ENCODE data around the gene EFCAB5.
"Not testable (repeated sequence)": the region's sequence is repeated elsewhere in the genome, so short reads cannot be mapped to it uniquely, and the experiment has no call there.

EFCAB5 gene

GRCh38 chr17:30005709-30006320 is 64.4 kb downstream of the EFCAB5 start:
- DNase-seq (ENCODE audit: low read depth): no peak

DNA sequence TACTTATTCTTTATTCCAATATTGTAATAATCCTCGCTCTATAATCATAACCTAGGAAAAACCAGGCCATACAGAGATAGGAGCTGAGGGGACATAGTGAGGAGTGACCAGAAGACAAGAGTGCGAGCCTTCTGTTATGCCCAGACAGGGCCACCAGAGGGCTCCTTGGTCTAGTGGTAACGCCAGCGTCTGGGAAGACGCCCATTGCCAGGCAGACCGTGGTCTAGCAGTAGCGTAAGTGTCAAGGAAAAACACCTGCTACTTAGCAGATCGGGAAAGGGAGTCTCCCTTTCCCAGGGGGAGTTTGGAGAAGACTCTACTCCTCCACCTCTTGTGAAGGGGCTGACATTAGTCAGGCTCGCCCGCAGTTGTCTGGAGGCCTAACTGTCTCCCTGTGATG is 70.5 kb downstream of the EFCAB5 start:
- DNase-seq (ENCODE audit: low read depth): not testable (repeated sequence)

- DNase-seq (ENCODE audit: low read depth): no peak
These were observed 80.4 kb downstream of the EFCAB5 start for GRCh38 chr17:30021708-30022317.

DNA sequence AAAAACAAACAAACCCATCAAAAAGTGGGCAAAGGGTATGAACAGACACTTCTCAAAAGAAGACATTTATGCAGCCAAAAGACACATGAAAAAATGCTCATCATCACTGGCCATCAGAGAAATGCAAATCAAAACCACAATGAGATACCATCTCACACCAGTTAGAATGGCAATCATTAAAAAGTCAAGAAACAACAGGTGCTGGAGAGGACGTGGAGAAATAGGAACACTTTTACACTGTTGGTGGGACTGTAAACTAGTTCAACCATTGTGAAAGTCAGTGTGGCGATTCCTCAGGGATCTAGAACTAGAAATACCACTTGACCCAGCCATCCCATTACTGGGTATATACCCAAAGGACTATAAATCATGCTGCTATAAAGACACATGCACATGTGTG is 83.9 kb downstream of the EFCAB5 start:
- DNase-seq (ENCODE audit: low read depth): not testable (repeated sequence)

GRCh38 chr17:30027676-30028075 is 86.2 kb downstream of the EFCAB5 start:
- DNase-seq (ENCODE audit: low read depth): no peak

- no peak for DNase-seq (ENCODE audit: low read depth)
These were observed 89.9 kb downstream of the EFCAB5 start for GRCh38 chr17:30031214-30031869.

DNA sequence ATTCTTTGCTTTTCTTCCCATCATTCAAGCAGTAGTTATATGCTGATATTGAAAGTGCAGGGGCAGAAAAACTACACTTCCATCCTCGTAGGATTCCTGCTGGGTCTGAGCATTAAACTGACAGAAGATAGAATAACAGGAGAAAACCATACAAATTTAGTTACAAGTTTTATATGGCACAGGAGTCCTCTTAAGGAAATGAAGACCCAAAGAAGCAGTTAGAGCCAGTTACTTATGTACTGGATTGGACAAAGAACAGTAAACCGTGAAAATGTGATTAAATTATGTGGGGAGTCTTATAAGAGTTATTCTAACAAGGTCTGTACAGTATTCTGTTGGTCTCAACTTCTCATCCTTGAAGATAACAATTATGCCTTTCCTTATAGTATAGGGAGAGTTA is 93.9 kb downstream of the EFCAB5 start:
- no peak for DNase-seq (ENCODE audit: low read depth)

DNA sequence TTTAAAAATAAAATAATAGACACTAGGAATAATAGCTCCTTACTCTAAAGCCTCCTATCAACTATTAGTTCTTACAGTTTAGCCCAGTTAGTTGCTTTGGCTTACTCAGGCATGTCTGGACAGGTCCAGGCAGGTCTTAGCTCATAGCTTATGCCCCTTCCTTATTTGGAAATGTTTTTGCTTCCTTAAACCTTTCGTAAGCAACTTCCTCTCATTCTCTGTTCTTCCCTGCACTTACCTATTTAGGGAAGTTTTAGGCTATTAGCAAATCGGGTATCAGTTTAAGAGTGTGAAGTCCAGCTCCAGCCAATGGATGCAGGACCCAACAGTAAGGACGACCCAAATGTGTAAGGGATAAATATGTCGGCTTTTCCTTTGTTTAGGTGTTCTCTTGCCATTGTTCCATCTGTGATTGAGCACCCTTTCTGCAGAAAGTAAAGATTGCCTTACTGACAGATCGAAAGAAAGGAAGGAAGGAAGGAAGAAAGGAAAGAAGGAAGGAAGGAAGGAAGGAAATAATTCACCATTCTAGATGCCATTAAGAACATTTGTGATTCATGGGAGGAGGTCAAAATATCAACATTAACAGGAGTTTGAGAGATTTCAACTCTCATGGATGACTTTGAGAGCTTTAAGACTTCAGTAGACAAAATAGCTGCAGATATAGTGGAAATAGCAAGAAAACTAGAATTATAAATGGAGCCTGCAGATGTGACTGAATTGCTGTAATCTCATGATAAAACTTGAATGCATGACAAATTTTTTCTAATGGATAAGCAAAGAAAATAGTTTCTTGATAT is 99.5 kb downstream of the EFCAB5 start:
- DNase-seq (ENCODE audit: low read depth): not testable (repeated sequence)

- no peak for DNase-seq (ENCODE audit: low read depth)
These were observed 100.1 kb downstream of the EFCAB5 start for GRCh38 chr17:30041551-30041950.

DNA sequence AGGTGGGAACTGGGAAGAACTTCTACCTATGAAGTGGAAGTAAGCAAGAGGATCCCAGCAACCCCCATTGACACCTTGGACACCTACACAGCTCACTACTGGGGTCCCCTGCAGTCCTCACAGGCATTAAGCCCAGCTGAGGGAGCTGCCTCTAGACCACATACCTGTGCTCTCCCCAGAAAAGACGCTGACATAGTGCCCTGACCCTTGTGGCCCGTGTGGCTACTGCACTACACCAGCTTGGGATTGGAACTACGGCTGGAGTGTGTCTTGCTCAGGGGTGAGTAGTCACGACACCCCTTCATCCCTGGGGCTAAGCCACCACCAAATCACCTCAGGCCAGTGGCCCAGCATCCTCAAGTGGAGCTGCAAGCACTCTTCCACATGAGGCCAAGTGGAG is 120.9 kb downstream of the EFCAB5 start:
- no peak for DNase-seq (ENCODE audit: low read depth)

GRCh38 chr17:30064738-30065137 is 123.3 kb downstream of the EFCAB5 start:
- DNase-seq (ENCODE audit: low read depth): no peak

GRCh38 chr17:30068465-30068864 is 127.0 kb downstream of the EFCAB5 start:
- DNase-seq (ENCODE audit: low read depth): no peak

DNA sequence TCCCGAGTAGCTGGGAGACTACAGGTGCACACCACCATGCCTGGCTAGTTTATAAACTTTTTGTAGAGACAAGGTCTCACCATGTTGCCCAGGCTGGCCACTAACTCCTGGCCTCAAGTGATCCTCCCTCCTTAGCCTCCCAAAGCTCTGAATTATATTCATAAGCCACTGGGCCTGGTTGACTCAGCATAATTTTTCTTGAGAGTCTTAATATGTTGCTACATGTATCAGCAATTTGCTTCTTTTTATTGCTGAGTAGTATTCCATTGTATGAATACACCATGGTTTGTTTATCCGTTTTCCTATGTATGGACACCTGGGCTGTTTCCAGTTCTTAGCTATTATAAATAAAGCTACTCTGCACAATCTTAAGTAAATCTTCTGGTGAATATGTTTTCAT is 132.8 kb downstream of the EFCAB5 start:
- DNase-seq (ENCODE audit: low read depth): no peak

- DNase-seq (ENCODE audit: low read depth): no peak
These were observed 133.3 kb downstream of the EFCAB5 start for GRCh38 chr17:30074730-30075129.

- no peak for DNase-seq (ENCODE audit: low read depth)
These were observed 141.3 kb downstream of the EFCAB5 start for GRCh38 chr17:30082773-30083172.

DNA sequence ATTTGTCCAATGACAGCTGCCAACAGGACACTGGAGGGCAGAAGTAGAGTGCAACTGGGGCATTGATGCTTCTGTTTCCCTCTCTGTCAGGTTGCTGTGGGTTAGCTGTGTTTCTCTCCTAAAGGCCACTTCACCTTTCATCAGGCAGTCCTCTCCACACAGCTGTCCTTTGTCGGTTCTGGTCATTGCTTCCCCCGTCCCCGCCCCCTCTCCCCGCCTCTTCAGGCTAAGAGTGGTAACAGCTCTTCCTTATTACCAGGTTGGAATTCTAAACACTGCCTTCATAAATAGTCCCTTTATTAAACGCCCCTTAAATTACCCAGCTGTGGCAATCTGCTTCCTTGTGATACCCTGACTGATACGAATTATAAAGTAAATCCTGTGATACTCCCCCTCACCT is 143.4 kb downstream of the EFCAB5 start:
- DNase-seq (ENCODE audit: low read depth): no peak

GRCh38 chr17:30086896-30087295 is 145.5 kb downstream of the EFCAB5 start:
- no peak for DNase-seq (ENCODE audit: low read depth)

DNA sequence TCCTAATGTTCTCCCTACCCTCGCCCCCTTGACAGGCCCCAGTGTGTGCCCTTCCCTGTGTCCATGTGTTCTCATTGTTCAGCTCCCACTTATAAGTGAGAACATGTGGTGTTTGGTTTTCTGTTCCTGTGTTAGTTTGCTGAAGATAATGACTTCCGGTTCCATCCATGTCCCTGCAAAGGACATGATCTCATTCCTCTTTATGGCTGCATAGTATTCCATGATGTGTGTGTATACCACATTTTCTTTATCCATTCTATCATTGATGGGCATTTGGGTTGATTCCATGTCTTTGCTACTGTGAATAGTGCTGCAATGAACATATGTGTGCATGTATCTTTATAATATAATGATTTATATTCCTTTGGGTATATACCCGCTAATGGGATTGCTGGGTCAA is 146.0 kb downstream of the EFCAB5 start:
- not testable (repeated sequence) for DNase-seq (ENCODE audit: low read depth)

GRCh38 chr17:30091121-30091670 is 149.8 kb downstream of the EFCAB5 start:
- DNase-seq (ENCODE audit: low read depth): no peak

DNA sequence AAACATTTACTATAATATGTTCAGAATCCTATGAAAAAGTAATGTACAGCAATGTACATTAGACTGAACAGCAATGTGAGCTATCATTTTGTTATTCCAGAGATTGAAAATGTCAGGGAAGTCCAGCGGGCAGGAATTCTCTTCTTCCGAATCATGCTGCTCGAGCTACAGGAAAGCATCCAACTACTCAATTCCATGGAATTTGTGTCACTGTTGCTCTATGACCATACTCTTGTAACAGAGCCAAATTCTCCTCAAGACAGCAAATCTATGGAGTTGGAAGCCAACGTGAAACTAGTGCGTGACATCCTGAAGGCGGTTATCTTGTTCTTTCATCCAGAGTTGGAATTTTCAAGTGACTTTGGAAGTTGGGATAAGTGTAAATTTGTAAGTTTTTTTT is 150.3 kb downstream of the EFCAB5 start:
- no peak for DNase-seq (ENCODE audit: low read depth)

- DNase-seq (ENCODE audit: low read depth): no peak
These were observed 151.5 kb downstream of the EFCAB5 start for GRCh38 chr17:30092886-30093285.

DNA sequence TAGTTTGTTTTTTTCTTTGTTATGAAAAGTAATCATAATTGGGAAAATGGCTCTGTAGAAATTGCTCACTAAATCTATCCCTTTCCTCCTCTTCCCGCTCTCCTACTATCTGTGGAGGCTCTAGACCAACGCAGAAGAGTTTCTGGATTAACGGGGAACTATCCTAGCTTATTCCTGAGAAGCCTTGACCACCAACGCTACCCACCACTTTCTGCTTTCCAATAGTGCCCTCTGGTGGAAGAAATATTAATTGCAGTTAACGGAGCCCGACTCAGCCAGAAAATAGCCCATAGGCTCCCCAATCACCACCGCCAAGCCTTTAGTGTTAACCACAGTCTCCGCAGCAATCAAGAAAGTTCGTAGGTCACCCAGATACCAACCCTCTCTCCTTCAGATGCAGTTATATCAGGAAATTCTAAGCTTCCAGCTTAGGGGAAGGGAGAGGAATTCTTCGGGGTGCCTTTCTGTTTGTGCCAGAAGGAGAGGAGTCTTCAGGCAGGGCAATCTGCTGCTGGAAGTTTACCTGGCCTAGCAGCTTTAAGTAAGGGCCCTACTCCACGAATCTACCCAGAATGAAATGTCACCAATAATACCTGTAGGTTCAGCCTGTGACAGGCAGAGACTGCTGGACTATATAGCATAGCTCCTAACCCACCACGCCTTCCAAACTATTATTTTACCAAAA is 152.2 kb downstream of the EFCAB5 start:
- DNase-seq (ENCODE audit: low read depth): no peak

Data from stimulated activated CD8-positive, alpha-beta memory T cell treated with anti-CD3 and anti-CD28 coated beads, Interleukin-12 subunit alpha, Interleukin-12 subunit beta, amount 100 ng/mL, for 4 hours (primary cell).